ENCODE data around the gene SYT8.

- TF ChIP-seq CTCF (IDR thresholded peaks at IDR 0.05; ENCODE audit: low read depth, low read length, poor library complexity, severe bottlenecking) (no peak), EZH2phosphoT487 (IDR thresholded peaks at IDR 0.05; ENCODE audit: borderline replicate concordance, low read length) (no peak)
Observed at GRCh38 chr11:1822648-1823375, 12.0 kb upstream of the SYT8 start.

Data from DOHH2 (cell line).